ENCODE measurements around the gene ALPL.

DNA sequence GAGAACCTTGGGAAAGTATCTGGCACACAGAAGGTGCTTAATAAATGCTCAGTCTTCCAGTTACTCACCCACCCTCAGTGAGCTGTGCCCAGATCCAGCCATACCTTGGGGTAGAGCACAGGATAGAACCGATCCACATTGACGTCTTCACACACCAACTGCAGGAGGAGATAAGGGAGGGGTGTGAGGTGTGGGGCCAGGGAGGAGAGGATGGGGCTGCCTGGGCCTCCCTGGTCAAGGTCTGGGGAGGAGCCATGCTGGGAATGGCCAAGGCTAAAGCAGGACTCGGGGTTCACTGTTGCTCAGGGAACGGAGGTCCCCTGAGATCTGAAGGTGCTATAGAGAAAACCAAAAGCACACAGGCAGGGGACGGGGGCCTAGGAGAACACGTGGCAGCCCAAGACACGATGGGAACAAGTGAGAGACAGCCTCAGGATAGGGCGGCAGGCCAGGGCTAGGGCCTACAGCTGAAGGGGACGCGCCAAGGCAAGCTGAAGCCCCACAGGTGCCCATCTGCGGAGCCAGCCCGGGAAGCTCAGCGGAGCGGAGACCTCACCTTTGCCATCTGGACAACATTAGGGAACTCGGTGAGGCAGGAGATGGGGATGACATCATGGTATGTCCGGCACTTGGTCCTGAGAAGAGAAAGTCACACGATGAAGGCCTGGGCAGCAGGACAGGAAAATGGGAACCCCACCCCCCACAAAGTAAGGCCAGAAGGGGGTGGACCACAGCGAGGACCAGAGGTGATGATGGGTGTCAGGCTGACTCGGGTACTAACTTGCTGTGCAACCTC is 104.0 kb downstream of the ALPL start:
- no peak for TF ChIP-seq POLR2A (IDR thresholded peaks at IDR 0.05)
- no peak for TF ChIP-seq EP300 (IDR thresholded peaks at IDR 0.05)
- TF ChIP-seq, protein P1, sequence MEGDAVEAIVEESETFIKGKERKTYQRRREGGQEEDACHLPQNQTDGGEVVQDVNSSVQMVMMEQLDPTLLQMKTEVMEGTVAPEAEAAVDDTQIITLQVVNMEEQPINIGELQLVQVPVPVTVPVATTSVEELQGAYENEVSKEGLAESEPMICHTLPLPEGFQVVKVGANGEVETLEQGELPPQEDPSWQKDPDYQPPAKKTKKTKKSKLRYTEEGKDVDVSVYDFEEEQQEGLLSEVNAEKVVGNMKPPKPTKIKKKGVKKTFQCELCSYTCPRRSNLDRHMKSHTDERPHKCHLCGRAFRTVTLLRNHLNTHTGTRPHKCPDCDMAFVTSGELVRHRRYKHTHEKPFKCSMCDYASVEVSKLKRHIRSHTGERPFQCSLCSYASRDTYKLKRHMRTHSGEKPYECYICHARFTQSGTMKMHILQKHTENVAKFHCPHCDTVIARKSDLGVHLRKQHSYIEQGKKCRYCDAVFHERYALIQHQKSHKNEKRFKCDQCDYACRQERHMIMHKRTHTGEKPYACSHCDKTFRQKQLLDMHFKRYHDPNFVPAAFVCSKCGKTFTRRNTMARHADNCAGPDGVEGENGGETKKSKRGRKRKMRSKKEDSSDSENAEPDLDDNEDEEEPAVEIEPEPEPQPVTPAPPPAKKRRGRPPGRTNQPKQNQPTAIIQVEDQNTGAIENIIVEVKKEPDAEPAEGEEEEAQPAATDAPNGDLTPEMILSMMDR (IDR thresholded peaks at IDR 0.05), result no peak
- no peak for TF ChIP-seq POLR2AphosphoS5 (IDR thresholded peaks at IDR 0.05)

Measured in stomach (tissue), 4 donors.